Thyroid gland (tissue), 4 donors: ENCODE measurements around the gene HSPA4L. TPM values are rescaled to one million over a fixed set of nuclear protein-coding genes. Genes with fewer than 3 reads are reported as not detected.

Experiments
- DNase-seq, 2 donors: peaks; one replicate each; pipeline ENCODE4 v3.0.0-alpha.2; 2019
- H3K27ac ChIP-seq, 3 donors: fragments of 200-600 bp; sonication (generic); 1 replicate in 2 of 3; 2 replicates in 1 of 3; pipeline ENCODE4 v1.5.1; 2016 to 2019; ENCODE audit warnings: mild to moderate bottlenecking in 1 of 3, moderate library complexity in 1 of 3
- H3K27me3 ChIP-seq: fragments of 200-600 bp; sonication (generic); one replicate; pipeline ENCODE4 v1.5.1; 2019
- H3K36me3 ChIP-seq, 2 donors: fragments of 200-600 bp; sonication (generic); one replicate each; pipeline ENCODE4 v1.5.1; 2016 to 2019
- H3K4me1 ChIP-seq, 2 donors: fragments of 200-600 bp; sonication (generic); one replicate each; pipeline ENCODE4 v1.5.1; 2017 to 2019
- H3K4me3 ChIP-seq, 3 donors: fragments of 200-600 bp; sonication (generic); replicated peaks in 1 of 3; 1 replicate in 2 of 3; 2 replicates in 1 of 3; pipeline ENCODE4 v1.5.1; 2016; ENCODE audit warnings: mild to moderate bottlenecking in 1 of 3
- H3K9me3 ChIP-seq: fragments of 200-600 bp; sonication (generic); one replicate; pipeline ENCODE4 v1.5.1; 2017
- CTCF ChIP-seq, 6 experiments: fragments of 200-600 bp in 3 of 6; fragments of 450-650 bp in 3 of 6; sonication (generic) in 3 of 6; IDR thresholded peaks; one replicate each; pipeline ENCODE4 v1.5.1; 2016 to 2019; ENCODE audit warnings: antibody characterized with exemption in 6 of 6, mild to moderate bottlenecking in 2 of 6, inconsistent platforms in 1 of 6, moderate library complexity in 1 of 6
- POLR2A ChIP-seq, 2 donors: fragments of 450-650 bp; IDR thresholded peaks; one replicate each; pipeline ENCODE4 v1.6.1; 2017; ENCODE audit warnings: antibody characterized with exemption in 2 of 2, mild to moderate bottlenecking in 2 of 2, moderate library complexity in 1 of 2
- WGBS, 2 donors: methylation state at CpG; one replicate each; pipeline ENCODE4 v1.1.5; 2017; 5-methylcytosine and 5-hydroxymethylcytosine counted together
- intact Hi-C: fragments of 100-400 bp; cut with DNase I; formaldehyde crosslinking; loops from one replicate; pipeline ENCODE4 v1.15.1; 2023
- total RNA-seq, 4 donors: library from RNA; depleted of rRNA; stranded (reverse); fragments of >200 nt; gene quantifications; one replicate each; pipeline ENCODE4 v1.2.3, GENCODE V29; 2016

HSPA4L gene
- total RNA-seq, 4 donors from 2014 or later = 1.7 to 7.8 (median 4.7) TPM

DNA sequence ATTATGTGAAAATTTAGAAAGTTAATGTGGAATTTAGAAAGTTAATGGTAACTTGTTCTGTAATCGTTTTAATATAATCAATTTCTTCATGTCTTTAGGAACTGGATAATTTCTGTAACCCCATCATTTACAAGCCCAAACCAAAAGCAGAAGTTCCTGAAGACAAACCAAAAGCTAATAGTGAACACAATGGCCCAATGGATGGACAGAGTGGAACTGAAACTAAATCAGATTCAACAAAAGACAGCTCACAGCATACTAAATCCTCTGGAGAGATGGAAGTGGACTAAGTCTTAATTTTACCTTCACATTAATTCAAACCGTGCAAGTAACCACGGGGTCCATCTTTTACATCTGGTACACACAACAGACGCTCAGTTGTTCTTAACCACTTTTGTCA is 50.5 kb downstream of the HSPA4L start:
- WGBS, 2 donors = 92 to 95% methylated on average over 4 of the region's 4 CpGs
- intact Hi-C loops = no loop called here
- no peaks in the 10 kb centered on the region for H3K4me1 ChIP-seq
- TF ChIP-seq CTCF (IDR thresholded peaks at IDR 0.05) = no peak
- no peak for TF ChIP-seq POLR2A (IDR thresholded peaks at IDR 0.05)
- H3K4me3 ChIP-seq = no peak overlapping the region
- no peak overlapping the region for H3K27ac ChIP-seq
- no peaks in the 10 kb centered on the region for H3K27me3 ChIP-seq
- H3K9me3 ChIP-seq = no peaks in the 10 kb centered on the region
- DNase-seq = no peak
- no peaks in the 10 kb centered on the region for H3K36me3 ChIP-seq

DNA sequence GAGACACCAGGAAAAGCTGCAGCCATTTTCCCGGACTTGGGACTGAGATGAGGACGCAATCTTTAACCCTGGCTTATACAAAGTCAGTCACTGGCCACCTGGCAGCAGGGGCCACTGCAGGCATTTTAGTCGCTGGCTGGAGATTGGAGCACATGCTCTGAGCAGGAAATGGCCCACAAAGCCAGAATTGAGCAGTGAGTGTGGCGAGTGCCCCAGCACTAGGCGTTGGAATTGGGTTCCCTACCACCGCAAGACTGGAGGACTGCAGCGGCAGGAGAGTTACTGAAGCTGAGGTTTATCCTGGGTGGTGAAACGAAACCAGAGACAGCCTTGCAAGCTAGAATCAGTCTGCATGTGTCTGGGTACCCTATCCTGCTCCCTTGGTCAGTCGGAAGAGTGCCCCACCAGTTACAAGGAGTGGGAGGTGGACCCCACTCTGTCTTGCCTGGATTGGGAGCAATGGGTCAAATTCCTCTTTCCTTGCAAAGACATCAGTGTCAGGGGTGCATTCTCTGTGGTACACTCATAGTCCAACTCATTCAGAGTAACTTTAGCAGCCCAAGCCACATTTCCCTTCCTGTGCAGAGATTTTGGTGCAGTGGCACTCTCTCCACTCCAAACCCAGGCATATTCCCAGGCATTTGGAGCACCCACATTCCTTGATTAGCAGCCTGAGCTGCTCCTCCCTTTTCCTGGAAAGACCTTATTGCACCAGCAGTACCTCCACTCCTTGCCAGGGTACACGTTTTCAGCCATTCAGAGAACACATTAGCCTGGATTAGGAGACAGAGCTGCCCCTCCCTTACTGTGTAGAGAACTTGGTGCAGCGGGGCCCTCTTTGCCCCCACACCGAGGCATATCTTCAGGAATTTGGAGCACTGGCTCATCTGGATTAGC is 61.8 kb downstream of the HSPA4L start:
- no peak for TF ChIP-seq CTCF (IDR thresholded peaks at IDR 0.05)
- no peak for TF ChIP-seq POLR2A (IDR thresholded peaks at IDR 0.05)
- 93 to 97% methylated on average over 12 of the region's 12 CpGs for WGBS, 2 donors
- no peak overlapping the region for H3K27ac ChIP-seq
- no peak overlapping the region for H3K4me3 ChIP-seq
- no peak for DNase-seq
- intact Hi-C loops = no loop called here
- H3K4me1 ChIP-seq = no peaks in the 10 kb centered on the region
- no peaks in the 10 kb centered on the region for H3K36me3 ChIP-seq
- H3K27me3 ChIP-seq = no peaks in the 10 kb centered on the region
- no peaks in the 10 kb centered on the region for H3K9me3 ChIP-seq

DNA sequence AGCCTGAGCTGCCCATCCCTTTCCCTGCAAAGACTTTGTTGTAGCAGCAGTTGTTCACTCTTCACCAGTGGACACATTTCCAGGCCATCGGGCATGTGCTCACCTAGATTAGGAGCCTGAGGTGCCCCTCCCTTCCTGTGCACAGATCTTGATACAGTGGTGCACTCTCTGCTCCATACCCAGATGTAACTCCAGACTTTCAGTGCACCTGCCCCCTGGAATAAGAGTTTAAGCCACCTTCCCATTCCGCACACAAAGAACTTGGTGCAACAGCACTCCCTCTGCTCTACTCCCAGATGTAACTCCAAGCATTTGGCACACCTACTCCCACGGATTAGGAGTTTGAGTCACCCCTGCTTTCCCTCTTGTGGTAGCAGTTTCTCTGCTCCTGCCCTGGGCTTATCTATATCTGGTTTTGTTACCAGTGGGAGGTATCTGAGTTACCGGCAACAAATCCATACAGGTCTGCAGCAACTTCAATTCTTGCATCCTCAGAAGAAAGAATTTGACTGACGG is 62.5 kb downstream of the HSPA4L start:
- TF ChIP-seq CTCF (IDR thresholded peaks at IDR 0.05) (no peak), POLR2A (IDR thresholded peaks at IDR 0.05) (no peak)
- intact Hi-C loops = no loop called here
- WGBS, 2 donors = 90 to 95% methylated on average over 5 of the region's 5 CpGs
- no peak for DNase-seq
- H3K27ac ChIP-seq = no peak overlapping the region
- H3K4me1 ChIP-seq = no peaks in the 10 kb centered on the region
- H3K27me3 ChIP-seq = no peaks in the 10 kb centered on the region
- H3K4me3 ChIP-seq = no peak overlapping the region
- no peaks in the 10 kb centered on the region for H3K9me3 ChIP-seq
- no peaks in the 10 kb centered on the region for H3K36me3 ChIP-seq

DNA sequence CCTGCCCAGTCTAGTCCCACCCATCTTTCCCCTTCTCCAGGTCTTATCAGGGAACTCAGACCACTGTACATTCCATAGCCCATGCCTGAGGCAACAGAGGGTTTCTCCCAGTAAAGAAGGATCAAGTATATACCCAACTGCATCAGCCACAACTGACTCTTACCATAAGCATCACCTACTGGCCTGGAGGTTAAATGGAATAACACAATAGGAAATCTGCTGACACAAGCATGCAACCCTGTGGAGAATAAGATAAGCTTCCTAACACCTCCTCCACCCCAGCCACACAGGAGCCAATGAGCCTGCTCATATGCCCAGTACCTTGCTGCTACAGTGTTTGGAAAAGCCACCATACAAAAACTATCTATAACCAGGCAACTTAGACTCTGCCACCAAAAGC is 63.9 kb downstream of the HSPA4L start:
- no peak for DNase-seq
- intact Hi-C loops = no loop called here
- TF ChIP-seq CTCF (IDR thresholded peaks at IDR 0.05) = no peak
- TF ChIP-seq POLR2A (IDR thresholded peaks at IDR 0.05) = no peak
- no peak overlapping the region for H3K4me3 ChIP-seq
- H3K36me3 ChIP-seq = no peaks in the 10 kb centered on the region
- no peaks in the 10 kb centered on the region for H3K27me3 ChIP-seq
- H3K9me3 ChIP-seq = no peaks in the 10 kb centered on the region
- no peaks in the 10 kb centered on the region for H3K4me1 ChIP-seq
- no peak overlapping the region for H3K27ac ChIP-seq

- intact Hi-C loops = no loop called here
- Histone ChIP-seq H3K27me3 (no peaks in the 10 kb centered on the region), H3K36me3 (no peaks in the 10 kb centered on the region), H3K4me3 (no peak overlapping the region), H3K4me1 (no peaks in the 10 kb centered on the region), H3K27ac (no peak overlapping the region), H3K9me3 (no peaks in the 10 kb centered on the region)
- WGBS, 2 donors = 97 to 98% methylated on average over 1 of the region's 1 CpG
- DNase-seq = no peak
- TF ChIP-seq POLR2A (IDR thresholded peaks at IDR 0.05) (no peak), CTCF (IDR thresholded peaks at IDR 0.05) (no peak)
Measured at GRCh38 chr4:127846765-127847164, 64.6 kb downstream of the HSPA4L start.
